GM23338 (cell line): Measurements from ENCODE around the gene SGCG. TPM values are rescaled to one million over a fixed set of nuclear protein-coding genes. Genes with fewer than 3 reads are reported as not detected.

Experiments
- ATAC-seq: fragments of 200-7000 bp; cut with Tn5 transposase; 3 replicates; pipeline ENCODE4 v1.9.1; 2020
- DNase-seq: peaks from one replicate; pipeline ENCODE4 v3.0.0-alpha.2; 2015; ENCODE audit warnings: low spot score
- H2AFZ ChIP-seq: fragments of 200-600 bp; sonication (generic); 2 replicates; pipeline ENCODE4 v1.8.0; 2016; ENCODE audit warnings: antibody characterized with exemption, mild to moderate bottlenecking, moderate library complexity
- H3F3A ChIP-seq: fragments of 200-600 bp; sonication (generic); replicated peaks from 2 replicates; pipeline ENCODE4 v1.8.0; 2017; ENCODE audit warnings: antibody characterized with exemption, mixed run types, low read depth
- H3K27ac ChIP-seq: fragments of 200-600 bp; sonication (generic); 2 replicates; pipeline ENCODE4 v1.6.1; 2016; ENCODE audit warnings: low read depth
- H3K27me3 ChIP-seq: fragments of 200-600 bp; sonication (generic); 2 replicates; pipeline ENCODE4 v1.8.0; 2016; ENCODE audit warnings: mild to moderate bottlenecking, mixed run types, moderate library complexity; ENCODE audit not compliant: insufficient read depth
- H3K36me3 ChIP-seq: fragments of 200-600 bp; sonication (generic); 2 replicates; pipeline ENCODE4 v1.8.0; 2016; ENCODE audit warnings: mild to moderate bottlenecking; ENCODE audit not compliant: insufficient read depth
- H3K4me1 ChIP-seq: fragments of 200-600 bp; sonication (generic); 2 replicates; pipeline ENCODE4 v1.8.0; 2016; ENCODE audit warnings: mild to moderate bottlenecking, moderate library complexity; ENCODE audit not compliant: insufficient read depth
- H3K4me2 ChIP-seq: fragments of 200-600 bp; sonication (generic); 2 replicates; pipeline ENCODE4 v1.7.1; 2017; ENCODE audit warnings: mixed run types
- H3K4me3 ChIP-seq: fragments of 200-600 bp; sonication (generic); 2 replicates; pipeline ENCODE4 v1.6.1; 2016; ENCODE audit warnings: mixed run types
- H3K79me2 ChIP-seq: fragments of 200-600 bp; sonication (generic); replicated peaks from 2 replicates; pipeline ENCODE4 v1.8.0; 2017; ENCODE audit warnings: mild to moderate bottlenecking; ENCODE audit not compliant: insufficient read depth
- H3K9me2 ChIP-seq: fragments of 200-600 bp; sonication (generic); 2 replicates; pipeline ENCODE4 v1.8.0; 2017; ENCODE audit not compliant: insufficient read depth
- H4K20me1 ChIP-seq: fragments of 200-600 bp; sonication (generic); replicated peaks from 2 replicates; pipeline ENCODE4 v1.8.0; 2017; ENCODE audit warnings: mild to moderate bottlenecking; ENCODE audit not compliant: insufficient read depth
- H3K27ac Mint-ChIP-seq: 2 replicates; pipeline ENCODE4 v1.8.0; 2020; ENCODE audit warnings: inconsistent platforms, mild to moderate bottlenecking, moderate library complexity, mixed read lengths
- H3K27me3 Mint-ChIP-seq: 3 replicates; pipeline ENCODE4 v1.8.0; 2022; ENCODE audit warnings: low read depth, mild to moderate bottlenecking, moderate library complexity, mixed read lengths, inconsistent platforms; ENCODE audit not compliant: insufficient read depth, poor library complexity
- H3K36me3 Mint-ChIP-seq: 3 replicates; pipeline ENCODE4 v1.8.0; 2021; ENCODE audit warnings: low read depth, mild to moderate bottlenecking, inconsistent platforms, moderate library complexity, mixed read lengths
- H3K4me1 Mint-ChIP-seq: 3 replicates; pipeline ENCODE4 v1.8.0; 2020; ENCODE audit warnings: mild to moderate bottlenecking, inconsistent platforms, mixed read lengths
- H3K4me3 Mint-ChIP-seq: 3 replicates; pipeline ENCODE4 v1.8.0; 2021; ENCODE audit warnings: moderate library complexity, mild to moderate bottlenecking, inconsistent platforms, mixed read lengths
- H3K9me3 Mint-ChIP-seq: 3 replicates; pipeline ENCODE4 v1.8.0; 2020; ENCODE audit warnings: moderate library complexity, mild to moderate bottlenecking, inconsistent platforms, mixed read lengths
- CREB1 ChIP-seq: fragments of 250-450 bp; sonication (Bioruptor Pico); IDR thresholded peaks from 2 replicates; pipeline ENCODE4 v1.5.0; 2020; ENCODE audit warnings: low read depth, mild to moderate bottlenecking, moderate library complexity
- ETS1 ChIP-seq: IDR thresholded peaks from 2 replicates; pipeline ENCODE4 v1.6.1; 2016; ENCODE audit warnings: antibody characterized with exemption
- EZH2 ChIP-seq: fragments of 200-600 bp; sonication (generic); IDR thresholded peaks from one replicate; pipeline ENCODE4 v1.8.0; 2017; ENCODE audit warnings: antibody characterized with exemption, mild to moderate bottlenecking, low read depth; ENCODE audit not compliant: unreplicated experiment
- EZH2phosphoT487 ChIP-seq: fragments of 200-600 bp; sonication (generic); IDR thresholded peaks from one replicate; pipeline ENCODE4 v1.8.1; 2018; ENCODE audit warnings: antibody characterized with exemption; ENCODE audit not compliant: unreplicated experiment
- REST ChIP-seq: IDR thresholded peaks from one replicate; pipeline ENCODE4 v1.6.1; 2018; ENCODE audit warnings: antibody characterized with exemption; ENCODE audit not compliant: unreplicated experiment
- ZNF114 ChIP-seq: fragments of 250-450 bp; sonication (Bioruptor Pico); IDR thresholded peaks from 2 replicates; pipeline ENCODE4 v1.5.0; 2020; ENCODE audit warnings: mild to moderate bottlenecking, moderate library complexity
- ZNF462 ChIP-seq: fragments of 250-450 bp; sonication (Bioruptor Pico); IDR thresholded peaks from 2 replicates; pipeline ENCODE4 v1.5.0; 2020; ENCODE audit warnings: mild to moderate bottlenecking, moderate library complexity
- polyA plus RNA-seq: library from polyadenylated mRNA; unstranded; fragments of >200 nt; fragmentation: Nextera tagmentation; extraction: Ambion mirVana; gene quantifications from 2 replicates; pipeline ENCODE4 v1.2.1, GENCODE V29; 2016
- total RNA-seq: library from RNA; depleted of rRNA; stranded (reverse); fragments of >200 nt; shearing (Covaris generic); gene quantifications from 2 replicates; pipeline ENCODE4 v1.2.3, GENCODE V29; 2014

The SGCG gene
- total and polyA plus RNA-seq, 2 experiments from 2014 or later, result not detected

GRCh38 chr13:23356368-23356767 lies 175.6 kb downstream of the SGCG start:
- no peak overlapping the region for H3K27ac ChIP-seq
- H3K36me3 Mint-ChIP-seq, result peaks cover 59% of the 10 kb centered on the region
- H3K27ac Mint-ChIP-seq, result no peak overlapping the region
- no peaks in the 10 kb centered on the region; the same call in none of the 2 replicates for H4K20me1 ChIP-seq
- TF ChIP-seq CREB1 (CRISPR knock-in tag) (no peak), ZNF114 (no peak), ETS1 (no peak), ZNF462 (CRISPR knock-in tag) (no peak), EZH2phosphoT487 (no peak), EZH2 (no peak), REST (no peak)
- H3K9me2 ChIP-seq, result no peaks in the 10 kb centered on the region
- H2AFZ ChIP-seq, result no peak overlapping the region
- no peaks in the 10 kb centered on the region for H3K27me3 ChIP-seq
- H3F3A ChIP-seq, result no peaks in the 10 kb centered on the region
- H3K4me1 ChIP-seq, result no peaks in the 10 kb centered on the region
- H3K79me2 ChIP-seq, result 0 out of 2 replicates have a peak, but pooled peaks cover 10% of the 10 kb centered on the region
- H3K27me3 Mint-ChIP-seq, result peaks cover under 1% of the 10 kb centered on the region
- DNase-seq (no peak), ATAC-seq (no peak)
- no peak overlapping the region for H3K4me3 Mint-ChIP-seq
- 0 out of 3 replicates have a peak, but pooled peaks cover 2% of the 10 kb centered on the region for H3K4me1 Mint-ChIP-seq
- H3K4me2 ChIP-seq, result no peak overlapping the region
- no peak overlapping the region for H3K4me3 ChIP-seq
- peaks cover 38% of the 10 kb centered on the region for H3K36me3 ChIP-seq
- no peaks in the 10 kb centered on the region for H3K9me3 Mint-ChIP-seq
